ENCODE measurements around the gene COG3. TPM values are rescaled to one million over a fixed set of nuclear protein-coding genes. Genes with fewer than 3 reads are reported as not detected.

COG3 gene
- total RNA-seq (10 to 100 TPM; 12.3 to 18.0 (median 15.8) TPM), polyA plus RNA-seq (10 to 100 TPM in 1 of 2 donors, 1 to 10 TPM in 1; 9.9 to 14.6 TPM)
- long read RNA-seq, donor 1, full-length matches to known transcripts = 3 of 9 reads
- long read RNA-seq, donor 1, partial matches to known transcripts = 4 of 9 reads
- long read RNA-seq, donor 1, other reads (novel, unspliced or antisense) = 2 of 9 reads
- long read RNA-seq, donor 2, full-length matches to known transcripts = 3 of 7 reads
- long read RNA-seq, donor 2, partial matches to known transcripts = 2 of 7 reads
- long read RNA-seq, donor 2, other reads (novel, unspliced or antisense) = 2 of 7 reads
- long read RNA-seq, donor 3, full-length matches to known transcripts = 10 of 23 reads
- long read RNA-seq, donor 3, partial matches to known transcripts = 5 of 23 reads
- long read RNA-seq, donor 3, other reads (novel, unspliced or antisense) = 8 of 23 reads

- intact Hi-C loops (cut with DNase I) = loop anchor here in 7 of 10 donors (2.0 to 10.0 kb wide), 7 partner anchors 42 to 120 kb away; partner anchors contain the start of genes SLC25A30 (in 5 of the 7) and TPT1 (in 1 of the 7)
- Histone ChIP-seq H3K36me3 (peaks cover 0 to 10% (median 0%) of the 10 kb centered on the region in 9 donors), H3K27me3 (no peaks in the 10 kb centered on the region), H3K4me1 (peaks cover 6 to 52% (median 41%) of the 10 kb centered on the region in 9 donors), H3K4me3 (peak within 1 kb of the TSS; percentile 75 to 97 (median 85)), H3K27ac (peak within 1 kb of the TSS; percentile 70 to 97 (median 94)), H3K9me3 (no peaks in the 10 kb centered on the region)
- peak; percentile 94 to 95 for DNase-seq
- peak in 5 of 9 donors; percentile 17 to 62 (median 26) for TF ChIP-seq CTCF (IDR thresholded peaks at IDR 0.05)
- 0 to 1% methylated on average over 63 of the region's 63 CpGs for WGBS, 2 donors
- peak; percentile 98 to 100 (median 99) for ATAC-seq
These were observed at the start of gene COG3 for GRCh38 chr13:45464687-45465453. COG3 (plus strand) TSS chr13:45464939; CDS start chr13:45465037, 98 bp downstream.

- WGBS, 2 donors = 81% methylated on average over 1 of the region's 1 CpG
- Histone ChIP-seq H3K9me3 (no peaks in the 10 kb centered on the region), H3K36me3 (peaks cover 0 to 16% (median 6%) of the 10 kb centered on the region in 9 donors), H3K27me3 (no peaks in the 10 kb centered on the region), H3K4me3 (peak overlapping the region in 7 of 10 donors; percentile 26 to 46 (median 40)), H3K4me1 (peaks cover 13 to 63% (median 44%) of the 10 kb centered on the region in 9 donors), H3K27ac (peak overlapping the region in 9 of 10 donors; percentile 58 to 93 (median 80))
- DNase-seq = no peak
- intact Hi-C loops (cut with DNase I) = loop anchor here in 5 of 10 donors (5.0 to 10.0 kb wide), 3 partner anchors 47 to 52 kb away; partner anchors contain the start of gene COG3 (in 3 of the 5)
- no peak for ATAC-seq
- TF ChIP-seq CTCF (IDR thresholded peaks at IDR 0.05) = no peak
These were observed 49.6 kb upstream of the COG3 start for GRCh38 chr13:45415112-45415511.

GRCh38 chr13:45416516-45417128 lies 48.1 kb upstream of the COG3 start:
- Histone ChIP-seq H3K36me3 (peaks cover 0 to under 1% (median 0%) of the 10 kb centered on the region in 9 donors), H3K4me1 (peaks cover 10 to 57% (median 44%) of the 10 kb centered on the region in 9 donors), H3K27me3 (no peaks in the 10 kb centered on the region), H3K27ac (peak overlapping the region; percentile 41 to 93 (median 90)), H3K9me3 (no peaks in the 10 kb centered on the region), H3K4me3 (peak overlapping the region; percentile 52 to 89 (median 77))
- no peak for DNase-seq
- no peak for ATAC-seq
- no peak for TF ChIP-seq CTCF (IDR thresholded peaks at IDR 0.05)
- intact Hi-C loops (cut with DNase I) = loop anchor here in 5 of 10 donors (5.0 to 10.0 kb wide), 3 partner anchors 46 to 51 kb away; partner anchors contain the start of gene COG3 (in 3 of the 5)
- WGBS, 2 donors = 39 to 47% methylated on average over 10 of the region's 10 CpGs
